Transverse colon (tissue), 4 donors: ENCODE data around the gene CLIC4.

Experiments
- EP300 ChIP-seq: sonication (generic); formaldehyde crosslinking; IDR thresholded peaks from one replicate; pipeline ENCODE4 v1.6.1; 2017; ENCODE audit warnings: antibody characterized with exemption, low read depth
- POLR2AphosphoS5 ChIP-seq, 3 donors: sonication (generic); formaldehyde crosslinking; IDR thresholded peaks; one replicate each; pipeline ENCODE4 v1.6.1; 2016; ENCODE audit warnings: antibody characterized with exemption in 3 of 3
- TF ChIP-seq, protein P1 (sequence below), 5 experiments: fragments of 200-600 bp in 3 of 5; fragments of 450-650 bp in 2 of 5; sonication (generic) in 3 of 5; IDR thresholded peaks; 1 replicate in 2 of 5; 2 replicates in 3 of 5; pipeline ENCODE4 v1.5.1; 2016 to 2017; ENCODE audit warnings: antibody characterized with exemption in 5 of 5, inconsistent platforms in 3 of 5, mild to moderate bottlenecking in 2 of 5, moderate library complexity in 1 of 5

DNA sequence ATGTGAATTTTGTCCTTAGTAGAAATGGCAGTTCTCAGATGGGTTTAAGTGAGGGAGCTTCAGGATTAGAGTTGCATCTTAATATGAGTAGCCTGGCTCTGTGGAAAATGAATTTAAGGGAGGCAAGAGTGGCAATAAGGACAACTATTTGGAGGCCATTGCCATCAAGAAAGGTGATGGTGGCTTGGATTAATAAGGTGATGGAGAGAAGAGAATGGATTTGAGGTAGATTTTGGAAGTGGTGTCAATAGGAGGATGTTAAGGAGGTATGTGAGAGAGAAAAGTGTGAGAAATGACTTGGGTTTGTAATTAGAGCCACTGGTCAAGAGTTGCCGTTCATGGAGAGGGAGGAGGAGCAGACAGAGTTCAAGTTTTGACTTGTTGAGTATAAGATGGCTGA lies 16.3 kb downstream of the CLIC4 start:
- TF ChIP-seq POLR2AphosphoS5 (IDR thresholded peaks at IDR 0.05) (no peak), EP300 (no peak)
- TF ChIP-seq, protein P1, sequence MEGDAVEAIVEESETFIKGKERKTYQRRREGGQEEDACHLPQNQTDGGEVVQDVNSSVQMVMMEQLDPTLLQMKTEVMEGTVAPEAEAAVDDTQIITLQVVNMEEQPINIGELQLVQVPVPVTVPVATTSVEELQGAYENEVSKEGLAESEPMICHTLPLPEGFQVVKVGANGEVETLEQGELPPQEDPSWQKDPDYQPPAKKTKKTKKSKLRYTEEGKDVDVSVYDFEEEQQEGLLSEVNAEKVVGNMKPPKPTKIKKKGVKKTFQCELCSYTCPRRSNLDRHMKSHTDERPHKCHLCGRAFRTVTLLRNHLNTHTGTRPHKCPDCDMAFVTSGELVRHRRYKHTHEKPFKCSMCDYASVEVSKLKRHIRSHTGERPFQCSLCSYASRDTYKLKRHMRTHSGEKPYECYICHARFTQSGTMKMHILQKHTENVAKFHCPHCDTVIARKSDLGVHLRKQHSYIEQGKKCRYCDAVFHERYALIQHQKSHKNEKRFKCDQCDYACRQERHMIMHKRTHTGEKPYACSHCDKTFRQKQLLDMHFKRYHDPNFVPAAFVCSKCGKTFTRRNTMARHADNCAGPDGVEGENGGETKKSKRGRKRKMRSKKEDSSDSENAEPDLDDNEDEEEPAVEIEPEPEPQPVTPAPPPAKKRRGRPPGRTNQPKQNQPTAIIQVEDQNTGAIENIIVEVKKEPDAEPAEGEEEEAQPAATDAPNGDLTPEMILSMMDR (IDR thresholded peaks at IDR 0.05) = no peak
